ENCODE results near the gene DUOX2. TPM values are rescaled to one million over a fixed set of nuclear protein-coding genes. Genes with fewer than 3 reads are reported as not detected.
A peak's percentile ranks its signal among the peaks of the same experiment; 100 is the strongest.

DUOX2 gene
- total and polyA plus RNA-seq, 2 experiments from 2014 or later = not detected

DNA sequence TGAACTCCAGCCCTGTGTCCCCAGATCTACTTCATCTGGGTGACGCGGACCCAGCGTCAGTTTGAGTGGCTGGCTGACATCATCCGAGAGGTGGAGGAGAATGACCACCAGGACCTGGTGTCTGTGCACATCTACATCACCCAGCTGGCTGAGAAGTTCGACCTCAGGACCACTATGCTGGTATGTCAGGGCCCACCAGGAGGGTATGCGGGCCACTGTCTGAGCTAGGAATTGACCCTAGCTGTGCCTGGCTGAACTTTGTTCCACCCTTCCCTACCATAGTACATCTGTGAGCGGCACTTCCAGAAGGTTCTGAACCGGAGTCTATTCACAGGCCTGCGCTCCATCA, 49.5 kb upstream of the DUOX2 start (continued):
- TF ChIP-seq, protein P1, sequence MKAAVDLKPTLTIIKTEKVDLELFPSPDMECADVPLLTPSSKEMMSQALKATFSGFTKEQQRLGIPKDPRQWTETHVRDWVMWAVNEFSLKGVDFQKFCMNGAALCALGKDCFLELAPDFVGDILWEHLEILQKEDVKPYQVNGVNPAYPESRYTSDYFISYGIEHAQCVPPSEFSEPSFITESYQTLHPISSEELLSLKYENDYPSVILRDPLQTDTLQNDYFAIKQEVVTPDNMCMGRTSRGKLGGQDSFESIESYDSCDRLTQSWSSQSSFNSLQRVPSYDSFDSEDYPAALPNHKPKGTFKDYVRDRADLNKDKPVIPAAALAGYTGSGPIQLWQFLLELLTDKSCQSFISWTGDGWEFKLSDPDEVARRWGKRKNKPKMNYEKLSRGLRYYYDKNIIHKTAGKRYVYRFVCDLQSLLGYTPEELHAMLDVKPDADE (IDR thresholded peaks at IDR 0.05) = no peak
- TF ChIP-seq ZNF331 (CRISPR knock-in tag; IDR thresholded peaks at IDR 0.05; ENCODE audit: low read depth) (no peak), JUNB (IDR thresholded peaks at IDR 0.05; ENCODE audit: unreplicated experiment) (no peak), POLR2AphosphoS5 (IDR thresholded peaks at IDR 0.05; ENCODE audit: low read depth) (no peak), NANOG (IDR thresholded peaks at IDR 0.05; ENCODE audit: borderline replicate concordance) (no peak), STAT1 (IDR thresholded peaks at IDR 0.05; ENCODE audit: unreplicated experiment) (no peak), EZH2phosphoT487 (IDR thresholded peaks at IDR 0.05; ENCODE audit: unreplicated experiment) (no peak), CREB1 (CRISPR knock-in tag; IDR thresholded peaks at IDR 0.05; ENCODE audit: low read depth) (no peak), EZH2 (IDR thresholded peaks at IDR 0.05; ENCODE audit: low read depth, unreplicated experiment) (no peak), ZNF114 (CRISPR knock-in tag; IDR thresholded peaks at IDR 0.05) (no peak)
- TF ChIP-seq, protein P2, sequence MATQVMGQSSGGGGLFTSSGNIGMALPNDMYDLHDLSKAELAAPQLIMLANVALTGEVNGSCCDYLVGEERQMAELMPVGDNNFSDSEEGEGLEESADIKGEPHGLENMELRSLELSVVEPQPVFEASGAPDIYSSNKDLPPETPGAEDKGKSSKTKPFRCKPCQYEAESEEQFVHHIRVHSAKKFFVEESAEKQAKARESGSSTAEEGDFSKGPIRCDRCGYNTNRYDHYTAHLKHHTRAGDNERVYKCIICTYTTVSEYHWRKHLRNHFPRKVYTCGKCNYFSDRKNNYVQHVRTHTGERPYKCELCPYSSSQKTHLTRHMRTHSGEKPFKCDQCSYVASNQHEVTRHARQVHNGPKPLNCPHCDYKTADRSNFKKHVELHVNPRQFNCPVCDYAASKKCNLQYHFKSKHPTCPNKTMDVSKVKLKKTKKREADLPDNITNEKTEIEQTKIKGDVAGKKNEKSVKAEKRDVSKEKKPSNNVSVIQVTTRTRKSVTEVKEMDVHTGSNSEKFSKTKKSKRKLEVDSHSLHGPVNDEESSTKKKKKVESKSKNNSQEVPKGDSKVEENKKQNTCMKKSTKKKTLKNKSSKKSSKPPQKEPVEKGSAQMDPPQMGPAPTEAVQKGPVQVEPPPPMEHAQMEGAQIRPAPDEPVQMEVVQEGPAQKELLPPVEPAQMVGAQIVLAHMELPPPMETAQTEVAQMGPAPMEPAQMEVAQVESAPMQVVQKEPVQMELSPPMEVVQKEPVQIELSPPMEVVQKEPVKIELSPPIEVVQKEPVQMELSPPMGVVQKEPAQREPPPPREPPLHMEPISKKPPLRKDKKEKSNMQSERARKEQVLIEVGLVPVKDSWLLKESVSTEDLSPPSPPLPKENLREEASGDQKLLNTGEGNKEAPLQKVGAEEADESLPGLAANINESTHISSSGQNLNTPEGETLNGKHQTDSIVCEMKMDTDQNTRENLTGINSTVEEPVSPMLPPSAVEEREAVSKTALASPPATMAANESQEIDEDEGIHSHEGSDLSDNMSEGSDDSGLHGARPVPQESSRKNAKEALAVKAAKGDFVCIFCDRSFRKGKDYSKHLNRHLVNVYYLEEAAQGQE (IDR thresholded peaks at IDR 0.05; ENCODE audit: unreplicated experiment) = no peak
- TF ChIP-seq, protein P3, sequence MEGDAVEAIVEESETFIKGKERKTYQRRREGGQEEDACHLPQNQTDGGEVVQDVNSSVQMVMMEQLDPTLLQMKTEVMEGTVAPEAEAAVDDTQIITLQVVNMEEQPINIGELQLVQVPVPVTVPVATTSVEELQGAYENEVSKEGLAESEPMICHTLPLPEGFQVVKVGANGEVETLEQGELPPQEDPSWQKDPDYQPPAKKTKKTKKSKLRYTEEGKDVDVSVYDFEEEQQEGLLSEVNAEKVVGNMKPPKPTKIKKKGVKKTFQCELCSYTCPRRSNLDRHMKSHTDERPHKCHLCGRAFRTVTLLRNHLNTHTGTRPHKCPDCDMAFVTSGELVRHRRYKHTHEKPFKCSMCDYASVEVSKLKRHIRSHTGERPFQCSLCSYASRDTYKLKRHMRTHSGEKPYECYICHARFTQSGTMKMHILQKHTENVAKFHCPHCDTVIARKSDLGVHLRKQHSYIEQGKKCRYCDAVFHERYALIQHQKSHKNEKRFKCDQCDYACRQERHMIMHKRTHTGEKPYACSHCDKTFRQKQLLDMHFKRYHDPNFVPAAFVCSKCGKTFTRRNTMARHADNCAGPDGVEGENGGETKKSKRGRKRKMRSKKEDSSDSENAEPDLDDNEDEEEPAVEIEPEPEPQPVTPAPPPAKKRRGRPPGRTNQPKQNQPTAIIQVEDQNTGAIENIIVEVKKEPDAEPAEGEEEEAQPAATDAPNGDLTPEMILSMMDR (conservative IDR thresholded peaks at IDR 0.05; ENCODE audit: low read depth in 2 of 2) = no peak

DNA sequence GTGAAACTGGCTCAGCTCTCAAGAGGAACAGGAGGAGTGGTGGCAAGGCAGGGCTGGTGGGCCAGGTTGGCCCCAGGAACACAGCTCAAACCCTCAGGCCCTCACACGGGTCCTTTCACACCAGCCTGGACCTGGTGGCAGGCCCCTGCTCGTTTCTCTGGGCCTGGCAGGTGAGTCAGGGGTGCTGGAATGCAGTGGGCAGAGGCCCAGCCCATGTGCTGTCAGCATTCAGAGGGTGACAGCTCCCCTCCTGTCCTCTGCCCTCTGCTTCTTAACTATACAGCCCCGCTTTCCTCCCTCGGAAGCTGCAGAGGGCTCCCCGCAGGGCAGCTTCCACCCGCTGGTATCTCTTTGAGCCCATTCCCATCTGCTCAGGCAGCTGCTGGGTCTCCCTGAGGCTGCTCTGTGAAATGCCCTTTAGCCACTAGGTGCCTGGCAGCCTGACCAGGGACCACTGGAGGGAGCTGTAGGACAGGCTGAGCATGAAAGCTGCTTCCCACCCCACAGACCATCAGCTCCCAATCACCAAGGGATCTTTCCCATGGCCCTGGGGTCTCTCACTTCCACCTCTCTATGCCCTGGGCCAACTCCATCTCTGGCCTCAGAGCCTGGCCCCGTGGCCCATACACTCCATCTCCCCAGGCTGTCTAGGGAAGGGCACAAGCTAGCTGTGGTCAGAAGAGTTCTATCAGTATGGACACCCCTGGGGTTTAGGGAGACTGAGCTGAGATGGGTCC, 49.0 kb upstream of the DUOX2 start:
- Histone ChIP-seq H3K4me2 (no peak overlapping the region), H2AFZ (no peak overlapping the region), H3K4me3 (no peak overlapping the region), H3K4me1 (ENCODE audit: insufficient read depth) (peaks cover 10% of the 10 kb centered on the region), H3K9me2 (ENCODE audit: insufficient read depth) (no peaks in the 10 kb centered on the region), H3K36me3 (ENCODE audit: insufficient read depth) (no peaks in the 10 kb centered on the region), H3F3A (replicated peaks; ENCODE audit: low read depth) (no peaks in the 10 kb centered on the region; the same call in 1 of the 2 replicates), H3K79me2 (replicated peaks; ENCODE audit: insufficient read depth) (no peaks in the 10 kb centered on the region), H3K27ac (ENCODE audit: low read depth) (no peak overlapping the region), H4K20me1 (replicated peaks; ENCODE audit: insufficient read depth) (no peaks in the 10 kb centered on the region), H3K27me3 (ENCODE audit: insufficient read depth) (no peaks in the 10 kb centered on the region)
- Mint-ChIP-seq H3K4me3 (no peak overlapping the region), H3K4me1 (peaks cover 13% of the 10 kb centered on the region), H3K27me3 (ENCODE audit: insufficient read depth, low read depth, poor library complexity) (peaks cover 13% of the 10 kb centered on the region), H3K27ac (no peak overlapping the region), H3K9me3 (no peaks in the 10 kb centered on the region), H3K36me3 (ENCODE audit: low read depth) (no peaks in the 10 kb centered on the region; the same call in 1 of the 3 replicates)
- TF ChIP-seq, protein P2 (IDR thresholded peaks at IDR 0.05; ENCODE audit: unreplicated experiment) = no peak
- TF ChIP-seq ZNF114 (CRISPR knock-in tag; IDR thresholded peaks at IDR 0.05) = no peak
- no peak for TF ChIP-seq CREB1 (CRISPR knock-in tag; IDR thresholded peaks at IDR 0.05; ENCODE audit: low read depth)
- TF ChIP-seq, protein P1 (IDR thresholded peaks at IDR 0.05) = no peak
- TF ChIP-seq, protein P3 (conservative IDR thresholded peaks at IDR 0.05; ENCODE audit: low read depth in 2 of 2) = peak; percentile 90 to 99
- peak; percentile 70 for ATAC-seq
- DNase-seq (ENCODE audit: low spot score) = peak; percentile 95
